HepG2 (cell line): Measurements from ENCODE around the gene CDNF. TPM values are rescaled to one million over a fixed set of nuclear protein-coding genes. Genes with fewer than 3 reads are reported as not detected.

Source experiments
- FOXO1 ChIP-seq: sonication (generic); formaldehyde crosslinking; IDR thresholded peaks from 2 replicates; pipeline ENCODE4 v1.4.0; 2020; ENCODE audit warnings: missing genetic modification reagents
- GZF1 ChIP-seq: sonication (generic); formaldehyde crosslinking; IDR thresholded peaks from 2 replicates; pipeline ENCODE4 v1.5.1; 2020; ENCODE audit warnings: mild to moderate bottlenecking, missing genetic modification reagents
- JUNB ChIP-seq: sonication (generic); formaldehyde crosslinking; IDR thresholded peaks from 2 replicates; pipeline ENCODE4 v1.8.0; 2022; ENCODE audit warnings: missing genetic modification reagents, mild to moderate bottlenecking, borderline replicate concordance
- NFYB ChIP-seq: sonication (generic); formaldehyde crosslinking; IDR thresholded peaks from 2 replicates; pipeline ENCODE4 v1.4.0; 2020; ENCODE audit warnings: missing genetic modification reagents
- NR3C1 ChIP-seq: sonication (generic); formaldehyde crosslinking; IDR thresholded peaks from 2 replicates; pipeline ENCODE4 v1.4.0; 2020; ENCODE audit warnings: missing genetic modification reagents
- PAWR ChIP-seq: sonication (generic); formaldehyde crosslinking; IDR thresholded peaks from 2 replicates; pipeline ENCODE4 v1.4.0; 2020; ENCODE audit warnings: missing genetic modification reagents, mild to moderate bottlenecking, borderline replicate concordance
- PHF20 ChIP-seq: sonication (generic); formaldehyde crosslinking; IDR thresholded peaks from 2 replicates; pipeline ENCODE4 v1.5.0; 2020; ENCODE audit warnings: mild to moderate bottlenecking, missing genetic modification reagents
- RBM39 ChIP-seq: fragments of 200-400 bp; formaldehyde crosslinking; IDR thresholded peaks from one replicate; pipeline ENCODE4 v1.6.1; 2018; ENCODE audit warnings: antibody characterized with exemption, mild to moderate bottlenecking, low read depth, low read length; ENCODE audit not compliant: poor library complexity, severe bottlenecking
- RELA ChIP-seq: sonication (generic); formaldehyde crosslinking; IDR thresholded peaks from 2 replicates; pipeline ENCODE4 v1.4.0; 2020; ENCODE audit warnings: missing genetic modification reagents
- RXRA ChIP-seq: sonication (generic); formaldehyde crosslinking; IDR thresholded peaks from 2 replicates; pipeline ENCODE4 v1.5.1; 2020; ENCODE audit warnings: missing genetic modification reagents
- SATB2 ChIP-seq: sonication (generic); formaldehyde crosslinking; IDR thresholded peaks from 2 replicates; pipeline ENCODE4 v1.5.0; 2020; ENCODE audit warnings: missing genetic modification reagents
- SSRP1 ChIP-seq: IDR thresholded peaks from 2 replicates; pipeline ENCODE4 v1.6.1; 2016; ENCODE audit warnings: control low read depth
- XBP1 ChIP-seq: sonication (generic); formaldehyde crosslinking; IDR thresholded peaks from 2 replicates; pipeline ENCODE4 v1.5.0; 2020; ENCODE audit warnings: missing genetic modification reagents
- YY1 ChIP-seq: IDR thresholded peaks from 2 replicates; pipeline ENCODE4 v1.6.1; 2011; ENCODE audit warnings: low read length, low read depth, moderate library complexity, mild to moderate bottlenecking; ENCODE audit not compliant: insufficient read depth, insufficient replicate concordance
- ZBTB21 ChIP-seq: sonication (generic); formaldehyde crosslinking; IDR thresholded peaks from 2 replicates; pipeline ENCODE4 v1.4.0; 2020; ENCODE audit warnings: missing genetic modification reagents
- ZBTB8A ChIP-seq: sonication (generic); formaldehyde crosslinking; IDR thresholded peaks from 2 replicates; pipeline ENCODE4 v1.4.0; 2020; ENCODE audit warnings: mild to moderate bottlenecking, low read depth, missing genetic modification reagents, borderline replicate concordance
- ZNF251 ChIP-seq: sonication (generic); formaldehyde crosslinking; IDR thresholded peaks from 2 replicates; pipeline ENCODE4 v1.9.0; 2021; ENCODE audit warnings: mild to moderate bottlenecking, missing genetic modification reagents
- ZNF501 ChIP-seq: sonication (generic); formaldehyde crosslinking; IDR thresholded peaks from 2 replicates; pipeline ENCODE4 v1.5.1; 2020; ENCODE audit warnings: mild to moderate bottlenecking, moderate library complexity, missing genetic modification reagents
- ZNF552 ChIP-seq: sonication (generic); formaldehyde crosslinking; IDR thresholded peaks from 2 replicates; pipeline ENCODE4 v1.9.0; 2022; ENCODE audit warnings: missing genetic modification reagents, mild to moderate bottlenecking, borderline replicate concordance
- ZNF781 ChIP-seq: sonication (generic); formaldehyde crosslinking; IDR thresholded peaks from 2 replicates; pipeline ENCODE4 v1.5.1; 2020; ENCODE audit warnings: borderline replicate concordance, mild to moderate bottlenecking, missing genetic modification reagents; ENCODE audit errors: not compliant biosample characterization
- polyA plus RNA-seq, 8 experiments: library from polyadenylated mRNA; depleted of rRNA in 3 of 8; stranded (reverse) in 7 of 8; unstranded in 1 of 8; fragments of >200 nt; fragmentation: Illumina TruSeq in 4 of 8; extraction: Trizol in 4 of 8; gene quantifications; 2 replicates each; pipeline versions ENCODE4 v1.2.1 to v1.2.3, GENCODE V29; 2011 to 2016; ENCODE audit warnings: low read depth in 4 of 8, missing spikeins in 1 of 8, mixed read lengths in 1 of 8; ENCODE audit not compliant: insufficient read depth in 1 of 8
- total RNA-seq, 5 experiments: library from RNA; depleted of rRNA; stranded (reverse); fragments of >200 nt; fragmentation: Illumina TruSeq; extraction: Trizol; gene quantifications; 2 replicates each; pipeline ENCODE4 v1.2.3, GENCODE V29; 2016; ENCODE audit warnings: low read depth in 1 of 5
- TF ChIP-seq, protein P1 (sequence below): IDR thresholded peaks from 2 replicates; pipeline ENCODE4 v1.6.1; 2012; ENCODE audit warnings: low read depth, low read length, improper control_type of control experiment
- TF ChIP-seq, protein P2 (sequence below): sonication (generic); formaldehyde crosslinking; IDR thresholded peaks from 2 replicates; pipeline ENCODE4 v1.8.1; 2023; ENCODE audit warnings: mild to moderate bottlenecking, missing genetic modification reagents
- TF ChIP-seq, protein P3 (sequence below): sonication (generic); formaldehyde crosslinking; conservative IDR thresholded peaks from 2 replicates; pipeline ENCODE4 v1.8.0; 2022; ENCODE audit warnings: missing genetic modification reagents
- TF ChIP-seq, protein P4 (sequence below): sonication (generic); formaldehyde crosslinking; IDR thresholded peaks from 2 replicates; pipeline ENCODE4 v1.4.0; 2020; ENCODE audit warnings: mild to moderate bottlenecking, missing genetic modification reagents, borderline replicate concordance

The CDNF gene
- total and polyA plus RNA-seq, 2 of the 13 experiments (the other 11 are each of a cell fraction or from before 2014, with no cell fraction given), result 0.29 to 0.33 TPM

DNA sequence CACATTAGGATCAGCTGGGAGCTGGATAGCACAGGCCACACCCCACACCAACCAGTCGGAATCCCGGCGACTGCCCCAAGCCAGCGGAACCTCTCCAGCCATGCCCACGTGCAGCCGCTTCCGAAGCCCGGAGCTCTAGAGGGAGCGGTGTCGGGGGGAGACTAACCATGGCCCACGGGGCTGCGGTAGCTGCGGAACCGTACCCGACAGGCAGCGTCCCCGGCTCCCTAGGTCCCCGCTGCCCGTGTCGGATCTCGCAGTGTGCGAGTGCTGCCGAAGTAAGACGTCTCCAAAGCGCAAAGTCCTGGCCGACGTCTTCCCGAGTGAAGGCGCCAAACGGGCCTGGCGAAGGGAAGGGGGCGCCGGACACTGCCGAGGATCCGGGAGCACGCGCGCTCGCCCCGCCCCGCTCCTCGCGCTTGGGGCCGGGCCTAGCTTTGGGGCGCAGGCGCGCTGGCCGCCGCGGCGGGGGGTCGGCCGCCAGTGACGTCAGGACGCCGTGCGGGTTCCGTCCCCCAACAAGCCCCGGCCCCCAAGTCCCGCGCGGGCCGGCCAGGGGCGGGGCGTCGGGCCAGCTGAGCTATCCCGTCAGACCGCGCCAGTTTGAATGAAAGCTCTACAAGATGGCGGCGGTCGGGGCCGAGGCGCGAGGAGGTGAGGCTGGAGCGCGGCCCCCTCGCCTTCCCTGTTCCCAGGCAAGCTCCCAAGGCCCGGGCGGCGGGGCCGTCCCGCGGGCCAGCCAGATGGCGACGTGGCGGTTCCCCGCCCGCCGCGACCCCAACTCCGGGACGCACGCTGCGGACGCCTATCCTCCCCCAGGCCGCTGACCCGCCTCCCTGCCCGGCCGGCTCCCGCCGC lies 40.7 kb upstream of the CDNF start, which contains the start of gene SUV39H2 (continued):
- TF ChIP-seq, protein P1, sequence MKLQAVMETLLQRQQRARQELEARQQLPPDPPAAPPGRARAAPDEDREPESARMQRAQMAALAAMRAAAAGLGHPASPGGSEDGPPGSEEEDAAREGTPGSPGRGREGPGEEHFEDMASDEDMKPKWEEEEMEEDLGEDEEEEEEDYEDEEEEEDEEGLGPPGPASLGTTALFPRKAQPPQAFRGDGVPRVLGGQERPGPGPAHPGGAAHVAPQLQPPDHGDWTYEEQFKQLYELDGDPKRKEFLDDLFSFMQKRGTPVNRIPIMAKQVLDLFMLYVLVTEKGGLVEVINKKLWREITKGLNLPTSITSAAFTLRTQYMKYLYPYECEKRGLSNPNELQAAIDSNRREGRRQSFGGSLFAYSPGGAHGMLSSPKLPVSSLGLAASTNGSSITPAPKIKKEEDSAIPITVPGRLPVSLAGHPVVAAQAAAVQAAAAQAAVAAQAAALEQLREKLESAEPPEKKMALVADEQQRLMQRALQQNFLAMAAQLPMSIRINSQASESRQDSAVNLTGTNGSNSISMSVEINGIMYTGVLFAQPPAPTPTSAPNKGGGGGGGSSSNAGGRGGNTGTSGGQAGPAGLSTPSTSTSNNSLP, result no peak; the same call in 1 of the 2 replicates
- TF ChIP-seq ZNF501 (CRISPR knock-in tag), result peak; percentile 68; the same call in 1 of the 2 replicates
- peak; percentile 92 for TF ChIP-seq RBM39
- no peak for TF ChIP-seq SSRP1 (CRISPR knock-in tag)
- TF ChIP-seq NFYB, result peak; percentile 65
- TF ChIP-seq ZNF251 (CRISPR knock-in tag), result no peak
- TF ChIP-seq, protein P2, sequence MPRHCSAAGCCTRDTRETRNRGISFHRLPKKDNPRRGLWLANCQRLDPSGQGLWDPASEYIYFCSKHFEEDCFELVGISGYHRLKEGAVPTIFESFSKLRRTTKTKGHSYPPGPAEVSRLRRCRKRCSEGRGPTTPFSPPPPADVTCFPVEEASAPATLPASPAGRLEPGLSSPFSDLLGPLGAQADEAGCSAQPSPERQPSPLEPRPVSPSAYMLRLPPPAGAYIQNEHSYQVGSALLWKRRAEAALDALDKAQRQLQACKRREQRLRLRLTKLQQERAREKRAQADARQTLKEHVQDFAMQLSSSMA (CRISPR knock-in tag), result no peak; the same call in 1 of the 2 replicates
- TF ChIP-seq JUNB (CRISPR knock-in tag), result no peak
- peak; percentile 21; the same call in 1 of the 2 replicates for TF ChIP-seq FOXO1 (CRISPR knock-in tag)
- TF ChIP-seq, protein P3, sequence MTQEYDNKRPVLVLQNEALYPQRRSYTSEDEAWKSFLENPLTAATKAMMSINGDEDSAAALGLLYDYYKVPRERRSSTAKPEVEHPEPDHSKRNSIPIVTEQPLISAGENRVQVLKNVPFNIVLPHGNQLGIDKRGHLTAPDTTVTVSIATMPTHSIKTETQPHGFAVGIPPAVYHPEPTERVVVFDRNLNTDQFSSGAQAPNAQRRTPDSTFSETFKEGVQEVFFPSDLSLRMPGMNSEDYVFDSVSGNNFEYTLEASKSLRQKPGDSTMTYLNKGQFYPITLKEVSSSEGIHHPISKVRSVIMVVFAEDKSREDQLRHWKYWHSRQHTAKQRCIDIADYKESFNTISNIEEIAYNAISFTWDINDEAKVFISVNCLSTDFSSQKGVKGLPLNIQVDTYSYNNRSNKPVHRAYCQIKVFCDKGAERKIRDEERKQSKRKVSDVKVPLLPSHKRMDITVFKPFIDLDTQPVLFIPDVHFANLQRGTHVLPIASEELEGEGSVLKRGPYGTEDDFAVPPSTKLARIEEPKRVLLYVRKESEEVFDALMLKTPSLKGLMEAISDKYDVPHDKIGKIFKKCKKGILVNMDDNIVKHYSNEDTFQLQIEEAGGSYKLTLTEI, result no peak
- no peak; the same call in 1 of the 2 replicates for TF ChIP-seq XBP1 (CRISPR knock-in tag)
- peak; percentile 81; the same call in 1 of the 2 replicates for TF ChIP-seq RXRA (CRISPR knock-in tag)
- TF ChIP-seq PAWR (CRISPR knock-in tag), result peak; percentile 44; the same call in 1 of the 2 replicates
- peak; percentile 82 for TF ChIP-seq ZNF781 (CRISPR knock-in tag)
- no peak for TF ChIP-seq RELA (CRISPR knock-in tag)
- TF ChIP-seq PHF20 (CRISPR knock-in tag), result peak; percentile 53; the same call in 1 of the 2 replicates
- peak; percentile 96 for TF ChIP-seq YY1
- peak; percentile 80; the same call in 1 of the 2 replicates for TF ChIP-seq SATB2 (CRISPR knock-in tag)
- TF ChIP-seq, protein P4, sequence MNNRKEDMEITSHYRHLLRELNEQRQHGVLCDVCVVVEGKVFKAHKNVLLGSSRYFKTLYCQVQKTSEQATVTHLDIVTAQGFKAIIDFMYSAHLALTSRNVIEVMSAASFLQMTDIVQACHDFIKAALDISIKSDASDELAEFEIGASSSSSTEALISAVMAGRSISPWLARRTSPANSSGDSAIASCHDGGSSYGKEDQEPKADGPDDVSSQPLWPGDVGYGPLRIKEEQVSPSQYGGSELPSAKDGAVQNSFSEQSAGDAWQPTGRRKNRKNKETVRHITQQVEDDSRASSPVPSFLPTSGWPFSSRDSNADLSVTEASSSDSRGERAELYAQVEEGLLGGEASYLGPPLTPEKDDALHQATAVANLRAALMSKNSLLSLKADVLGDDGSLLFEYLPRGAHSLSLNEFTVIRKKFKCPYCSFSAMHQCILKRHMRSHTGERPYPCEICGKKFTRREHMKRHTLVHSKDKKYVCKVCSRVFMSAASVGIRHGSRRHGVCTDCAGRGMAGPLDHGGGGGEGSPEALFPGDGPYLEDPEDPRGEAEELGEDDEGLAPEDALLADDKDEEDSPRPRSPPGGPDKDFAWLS (CRISPR knock-in tag), result no peak
- TF ChIP-seq ZBTB21 (CRISPR knock-in tag), result no peak
- TF ChIP-seq ZNF552 (CRISPR knock-in tag), result no peak
- TF ChIP-seq ZBTB8A (CRISPR knock-in tag), result no peak
- 0 out of 2 replicates have a peak, but pooled peaks have one; percentile 58 for TF ChIP-seq GZF1 (CRISPR knock-in tag)
- TF ChIP-seq NR3C1, result no peak
